SK-N-SH treated with all-trans-retinoic acid at 6 μM for 48 hours (cell line): Measurements from ENCODE around the gene KCTD17.

Source experiments
- BACH2 ChIP-seq: fragments of 250-450 bp; sonication (Bioruptor Pico); IDR thresholded peaks from 2 replicates; pipeline ENCODE4 v1.9.0; 2021; ENCODE audit warnings: mild to moderate bottlenecking, borderline replicate concordance
- CSRNP3 ChIP-seq: fragments of 250-450 bp; sonication (Bioruptor Pico); IDR thresholded peaks from 2 replicates; pipeline ENCODE4 v1.5.1; 2021; ENCODE audit warnings: mild to moderate bottlenecking, moderate library complexity
- POU6F1 ChIP-seq: fragments of 250-450 bp; sonication (Bioruptor Pico); IDR thresholded peaks from 2 replicates; pipeline ENCODE4 v1.8.0; 2021; ENCODE audit warnings: low read depth, mild to moderate bottlenecking, moderate library complexity, borderline replicate concordance
- SNAI2 ChIP-seq: fragments of 250-450 bp; sonication (Bioruptor Pico); IDR thresholded peaks from 2 replicates; pipeline ENCODE4 v1.5.0; 2020; ENCODE audit warnings: mild to moderate bottlenecking, moderate library complexity
- TCF4 ChIP-seq: fragments of 250-450 bp; sonication (Bioruptor Pico); IDR thresholded peaks from 2 replicates; pipeline ENCODE4 v1.8.0; 2021; ENCODE audit warnings: mild to moderate bottlenecking, moderate library complexity, borderline replicate concordance
- TF ChIP-seq, protein P1 (sequence below): fragments of 250-450 bp; sonication (Bioruptor Pico); IDR thresholded peaks from 2 replicates; pipeline ENCODE4 v1.8.0; 2020; ENCODE audit warnings: mild to moderate bottlenecking, moderate library complexity, borderline replicate concordance

GRCh38 chr22:37018815-37019308 is 32.7 kb upstream of the KCTD17 start:
- TF ChIP-seq SNAI2 (CRISPR knock-in tag) (no peak), POU6F1 (CRISPR knock-in tag) (no peak), CSRNP3 (CRISPR knock-in tag) (no peak), BACH2 (no peak), TCF4 (no peak)
- TF ChIP-seq, protein P1, sequence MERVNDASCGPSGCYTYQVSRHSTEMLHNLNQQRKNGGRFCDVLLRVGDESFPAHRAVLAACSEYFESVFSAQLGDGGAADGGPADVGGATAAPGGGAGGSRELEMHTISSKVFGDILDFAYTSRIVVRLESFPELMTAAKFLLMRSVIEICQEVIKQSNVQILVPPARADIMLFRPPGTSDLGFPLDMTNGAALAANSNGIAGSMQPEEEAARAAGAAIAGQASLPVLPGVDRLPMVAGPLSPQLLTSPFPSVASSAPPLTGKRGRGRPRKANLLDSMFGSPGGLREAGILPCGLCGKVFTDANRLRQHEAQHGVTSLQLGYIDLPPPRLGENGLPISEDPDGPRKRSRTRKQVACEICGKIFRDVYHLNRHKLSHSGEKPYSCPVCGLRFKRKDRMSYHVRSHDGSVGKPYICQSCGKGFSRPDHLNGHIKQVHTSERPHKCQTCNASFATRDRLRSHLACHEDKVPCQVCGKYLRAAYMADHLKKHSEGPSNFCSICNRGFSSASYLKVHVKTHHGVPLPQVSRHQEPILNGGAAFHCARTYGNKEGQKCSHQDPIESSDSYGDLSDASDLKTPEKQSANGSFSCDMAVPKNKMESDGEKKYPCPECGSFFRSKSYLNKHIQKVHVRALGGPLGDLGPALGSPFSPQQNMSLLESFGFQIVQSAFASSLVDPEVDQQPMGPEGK (CRISPR knock-in tag): no peak; the same call in 1 of the 2 replicates
